PC-9 (cell line): ENCODE results near the gene COQ4.

ENCODE experiments used
- EZH2 ChIP-seq: fragments of 200-600 bp; sonication (generic); IDR thresholded peaks from 2 replicates; pipeline ENCODE4 v1.8.0; 2017; ENCODE audit warnings: antibody characterized with exemption, low read depth
- TF ChIP-seq, protein P1 (sequence below): fragments of 200-600 bp; sonication (generic); conservative IDR thresholded peaks from 2 replicates; pipeline ENCODE4 v1.6.1; 2017; ENCODE audit warnings: mixed run types, antibody characterized with exemption, mild to moderate bottlenecking, moderate library complexity

DNA sequence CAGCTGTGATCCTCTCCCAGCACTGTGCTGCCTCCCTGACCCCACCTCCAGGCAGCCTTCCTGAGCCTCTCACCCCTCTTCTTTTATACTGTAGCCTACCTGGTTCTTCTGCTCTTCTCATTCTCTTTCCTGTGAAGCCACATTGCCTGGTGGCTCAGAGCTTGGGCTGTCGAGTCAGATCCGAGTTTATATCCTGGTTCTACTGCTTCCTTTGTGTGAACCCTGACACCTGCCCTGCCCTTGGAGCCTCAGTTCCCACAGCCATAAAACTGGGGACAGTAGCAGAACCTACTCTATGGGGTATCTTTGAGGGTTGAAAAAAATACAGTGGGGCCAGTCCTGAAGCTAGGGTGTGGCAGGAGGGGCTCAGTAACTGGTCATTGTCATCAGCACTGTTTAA lies 26.5 kb downstream of the COQ4 start:
- no peak for TF ChIP-seq EZH2
- TF ChIP-seq, protein P1, sequence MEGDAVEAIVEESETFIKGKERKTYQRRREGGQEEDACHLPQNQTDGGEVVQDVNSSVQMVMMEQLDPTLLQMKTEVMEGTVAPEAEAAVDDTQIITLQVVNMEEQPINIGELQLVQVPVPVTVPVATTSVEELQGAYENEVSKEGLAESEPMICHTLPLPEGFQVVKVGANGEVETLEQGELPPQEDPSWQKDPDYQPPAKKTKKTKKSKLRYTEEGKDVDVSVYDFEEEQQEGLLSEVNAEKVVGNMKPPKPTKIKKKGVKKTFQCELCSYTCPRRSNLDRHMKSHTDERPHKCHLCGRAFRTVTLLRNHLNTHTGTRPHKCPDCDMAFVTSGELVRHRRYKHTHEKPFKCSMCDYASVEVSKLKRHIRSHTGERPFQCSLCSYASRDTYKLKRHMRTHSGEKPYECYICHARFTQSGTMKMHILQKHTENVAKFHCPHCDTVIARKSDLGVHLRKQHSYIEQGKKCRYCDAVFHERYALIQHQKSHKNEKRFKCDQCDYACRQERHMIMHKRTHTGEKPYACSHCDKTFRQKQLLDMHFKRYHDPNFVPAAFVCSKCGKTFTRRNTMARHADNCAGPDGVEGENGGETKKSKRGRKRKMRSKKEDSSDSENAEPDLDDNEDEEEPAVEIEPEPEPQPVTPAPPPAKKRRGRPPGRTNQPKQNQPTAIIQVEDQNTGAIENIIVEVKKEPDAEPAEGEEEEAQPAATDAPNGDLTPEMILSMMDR, result no peak
